DND-41 (cell line): ENCODE results near the gene POGLUT2.

Source experiments
- ATAC-seq: fragments of 200-7000 bp; cut with Tn5 transposase; 3 replicates; pipeline ENCODE4 v1.9.1; 2021; ENCODE audit warnings: low read depth; ENCODE audit not compliant: insufficient read depth
- DNase-seq: peaks from one replicate; pipeline ENCODE4 v3.0.0-alpha.2; 2020
- H2AFZ ChIP-seq: 2 replicates; pipeline ENCODE4 v1.6.0; 2012; ENCODE audit warnings: low read depth, low read length
- H3K27ac ChIP-seq: 2 replicates; pipeline ENCODE4 v1.5.1; 2012; ENCODE audit warnings: low read length, inconsistent platforms
- H3K27me3 ChIP-seq: fragments of 200-600 bp; sonication (generic); 2 replicates; pipeline ENCODE4 v1.6.0; 2012; ENCODE audit warnings: low read length, mild to moderate bottlenecking, inconsistent platforms; ENCODE audit not compliant: insufficient read depth, poor library complexity
- H3K36me3 ChIP-seq: 2 replicates; pipeline ENCODE4 v1.5.1; 2012; ENCODE audit warnings: low read length, inconsistent platforms; ENCODE audit not compliant: insufficient read depth
- H3K4me1 ChIP-seq: 2 replicates; pipeline ENCODE4 v1.5.1; 2012; ENCODE audit warnings: mild to moderate bottlenecking, low read length; ENCODE audit not compliant: insufficient read depth
- H3K4me2 ChIP-seq: 2 replicates; pipeline ENCODE4 v1.6.0; 2012; ENCODE audit warnings: mild to moderate bottlenecking, moderate library complexity, low read length, inconsistent platforms; ENCODE audit not compliant: insufficient read depth
- H3K4me3 ChIP-seq, 2 experiments: fragments of 200-600 bp in 1 of 2; shearing (Covaris generic) in 1 of 2; 2 replicates each; pipeline ENCODE4 v1.5.1; 2012 to 2016; ENCODE audit warnings: inconsistent platforms in 2 of 2, low read length in 2 of 2, mild to moderate bottlenecking in 2 of 2, low read depth in 1 of 2, moderate library complexity in 1 of 2
- H3K79me2 ChIP-seq: 2 replicates; pipeline ENCODE4 v1.6.0; 2012; ENCODE audit warnings: low read length, inconsistent platforms; ENCODE audit not compliant: insufficient read depth
- H3K9ac ChIP-seq: 2 replicates; pipeline ENCODE4 v1.6.0; 2012; ENCODE audit warnings: low read depth, mild to moderate bottlenecking, inconsistent platforms, low read length, moderate library complexity
- H3K9me3 ChIP-seq: 2 replicates; pipeline ENCODE4 v1.5.1; 2012; ENCODE audit warnings: low read length, moderate library complexity, mild to moderate bottlenecking, inconsistent platforms; ENCODE audit not compliant: insufficient read depth, severe bottlenecking
- H4K20me1 ChIP-seq: 2 replicates; pipeline ENCODE4 v1.6.0; 2012; ENCODE audit warnings: low read length; ENCODE audit not compliant: insufficient read depth
- CTCF ChIP-seq: IDR thresholded peaks from 2 replicates; pipeline ENCODE4 v1.5.1; 2012; ENCODE audit warnings: borderline replicate concordance, low read length, moderate library complexity, mild to moderate bottlenecking; ENCODE audit not compliant: poor library complexity, severe bottlenecking; ENCODE audit errors: extremely low read depth
- EZH2 ChIP-seq: IDR thresholded peaks from 3 replicates; pipeline ENCODE4 v1.6.1; 2012; ENCODE audit warnings: borderline replicate concordance, low read depth, mild to moderate bottlenecking, moderate library complexity, low read length, inconsistent platforms; ENCODE audit not compliant: severe bottlenecking

The POGLUT2 gene

GRCh38 chr13:102799426-102800144, 809 bp upstream of the POGLUT2 start:
- ATAC-seq (no peak; the same call in 2 of the 3 replicates), DNase-seq (no peak)
- Histone ChIP-seq H2AFZ (peak overlapping the region; percentile 97), H3K4me3 (peak overlapping the region; percentile 82 to 85; a peak in 3 of 4 replicates), H3K9me3 (no peaks in the 10 kb centered on the region), H3K27me3 (no peaks in the 10 kb centered on the region), H3K4me2 (peak overlapping the region; percentile 87), H3K27ac (peak overlapping the region; percentile 84), H3K36me3 (no peaks in the 10 kb centered on the region; the same call in 1 of the 2 replicates), H3K4me1 (peaks cover 36% of the 10 kb centered on the region), H3K79me2 (peaks cover 24% of the 10 kb centered on the region), H3K9ac (peak overlapping the region; percentile 98), H4K20me1 (no peaks in the 10 kb centered on the region)
- no peak for TF ChIP-seq EZH2
- TF ChIP-seq CTCF = no peak

- Histone ChIP-seq H3K4me2 (no peak overlapping the region), H2AFZ (no peak overlapping the region), H3K79me2 (no peaks in the 10 kb centered on the region), H3K4me3 (no peak overlapping the region), H3K9me3 (no peaks in the 10 kb centered on the region), H3K36me3 (no peaks in the 10 kb centered on the region), H3K27me3 (no peaks in the 10 kb centered on the region), H3K4me1 (no peaks in the 10 kb centered on the region), H4K20me1 (no peaks in the 10 kb centered on the region), H3K27ac (no peak overlapping the region), H3K9ac (no peak overlapping the region)
- DNase-seq (no peak), ATAC-seq (no peak)
- TF ChIP-seq EZH2 (no peak), CTCF (no peak)
Observed at GRCh38 chr13:102793611-102794355, 5.0 kb downstream of the POGLUT2 start.

- H3K36me3 ChIP-seq = no peaks in the 10 kb centered on the region
- no peak for DNase-seq
- H3K9me3 ChIP-seq = no peaks in the 10 kb centered on the region
- no peaks in the 10 kb centered on the region for H3K27me3 ChIP-seq
- H3K4me3 ChIP-seq = no peak overlapping the region
- H4K20me1 ChIP-seq = no peaks in the 10 kb centered on the region
- no peak for ATAC-seq
- no peak overlapping the region for H3K9ac ChIP-seq
- no peaks in the 10 kb centered on the region for H3K4me1 ChIP-seq
- no peak overlapping the region for H3K4me2 ChIP-seq
- H3K27ac ChIP-seq = no peak overlapping the region
- H2AFZ ChIP-seq = no peak overlapping the region
- no peaks in the 10 kb centered on the region for H3K79me2 ChIP-seq
- TF ChIP-seq CTCF = no peak
- no peak for TF ChIP-seq EZH2
Observed at GRCh38 chr13:102792396-102792795, 6.4 kb downstream of the POGLUT2 start.
